ENCODE results near the gene TBC1D32. TPM values are rescaled to one million over a fixed set of nuclear protein-coding genes. Genes with fewer than 3 reads are reported as not detected.
"Not testable (repeated sequence)": the region's sequence is repeated elsewhere in the genome, so short reads cannot be mapped to it uniquely, and the experiment has no call there.

Gene TBC1D32
- total and polyA plus RNA-seq, 2 experiments from 2014 or later: 4.7 to 9.0 TPM

- H3K27ac ChIP-seq: no peak overlapping the region
These were observed 123.3 kb downstream of the TBC1D32 start for GRCh38 chr6:121210943-121211342.

GRCh38 chr6:121205569-121205968, 128.7 kb downstream of the TBC1D32 start:
- no peak overlapping the region for H3K4me2 ChIP-seq (ENCODE audit: unreplicated experiment)
- no peaks in the 10 kb centered on the region for H3K79me2 ChIP-seq (ENCODE audit: insufficient read depth)
- DNase-seq: no peak
- no peaks in the 10 kb centered on the region for H4K20me1 ChIP-seq (ENCODE audit: insufficient read depth)
- H3K9me2 ChIP-seq (ENCODE audit: insufficient read depth): no peaks in the 10 kb centered on the region; the same call in 1 of the 2 replicates
- in situ Hi-C loops (cut with MboI): no loop called here
- H3K27me3 ChIP-seq (replicated peaks; ENCODE audit: insufficient read depth): no peaks in the 10 kb centered on the region
- no peak for TF ChIP-seq EZH2 (IDR thresholded peaks at IDR 0.05; ENCODE audit: insufficient read depth, poor library complexity, severe bottlenecking)
- no peak for TF ChIP-seq EZH2phosphoT487 (IDR thresholded peaks at IDR 0.05; ENCODE audit: insufficient read depth, low read depth)
- H3K9me3 ChIP-seq (ENCODE audit: low read depth): no peaks in the 10 kb centered on the region
- H3K4me1 ChIP-seq (ENCODE audit: insufficient read depth): no peaks in the 10 kb centered on the region
- no peaks in the 10 kb centered on the region for H3K36me3 ChIP-seq (ENCODE audit: low read depth)
- no peak overlapping the region for H3K27ac ChIP-seq
- H3F3A ChIP-seq (ENCODE audit: insufficient read depth): no peaks in the 10 kb centered on the region
- WGBS, 2 experiments (ENCODE audit: low coverage in 1 of 2, low lambda C conversion rate in 2 of 2, missing lambda C conversion rate in 2 of 2): 82 to 84% methylated on average over 3 of the region's 3 CpGs
- H3K9ac ChIP-seq: no peak overlapping the region
- no peak overlapping the region for H2AFZ ChIP-seq
- no peak overlapping the region for H3K4me3 ChIP-seq

More at GRCh38 chr6:121210943-121211342, 123.3 kb downstream of the TBC1D32 start:
- Histone ChIP-seq H3K79me2 (ENCODE audit: insufficient read depth) (no peaks in the 10 kb centered on the region), H3K9me3 (ENCODE audit: low read depth) (no peaks in the 10 kb centered on the region), H4K20me1 (ENCODE audit: insufficient read depth) (no peaks in the 10 kb centered on the region), H3K4me3 (no peak overlapping the region), H3F3A (ENCODE audit: insufficient read depth) (no peaks in the 10 kb centered on the region), H3K9me2 (ENCODE audit: insufficient read depth) (no peaks in the 10 kb centered on the region; the same call in 1 of the 2 replicates), H3K36me3 (ENCODE audit: low read depth) (no peaks in the 10 kb centered on the region), H3K4me2 (ENCODE audit: unreplicated experiment) (no peak overlapping the region), H3K27me3 (replicated peaks; ENCODE audit: insufficient read depth) (no peaks in the 10 kb centered on the region), H2AFZ (no peak overlapping the region), H3K4me1 (ENCODE audit: insufficient read depth) (no peaks in the 10 kb centered on the region), H3K9ac (no peak overlapping the region)
- in situ Hi-C loops (cut with MboI): no loop called here
- no peak for TF ChIP-seq EZH2phosphoT487 (IDR thresholded peaks at IDR 0.05; ENCODE audit: insufficient read depth, low read depth)
- TF ChIP-seq EZH2 (IDR thresholded peaks at IDR 0.05; ENCODE audit: insufficient read depth, poor library complexity, severe bottlenecking): no peak
- DNase-seq: no peak
- WGBS, 2 experiments (ENCODE audit: low coverage in 1 of 2, low lambda C conversion rate in 2 of 2, missing lambda C conversion rate in 2 of 2): 97% methylated on average over 5 of the region's 5 CpGs

GRCh38 chr6:121201105-121201504, 133.2 kb downstream of the TBC1D32 start:
- in situ Hi-C loops (cut with MboI): no loop called here
- no peaks in the 10 kb centered on the region for H3K36me3 ChIP-seq (ENCODE audit: low read depth)
- H3K9me3 ChIP-seq (ENCODE audit: low read depth): no peaks in the 10 kb centered on the region
- TF ChIP-seq EZH2phosphoT487 (IDR thresholded peaks at IDR 0.05; ENCODE audit: insufficient read depth, low read depth) (no peak), EZH2 (IDR thresholded peaks at IDR 0.05; ENCODE audit: insufficient read depth, poor library complexity, severe bottlenecking) (no peak)
- no peaks in the 10 kb centered on the region for H3K4me1 ChIP-seq (ENCODE audit: insufficient read depth)
- H3K4me3 ChIP-seq: no peak overlapping the region
- 91% methylated on average over 2 of the region's 2 CpGs for WGBS, 2 experiments (ENCODE audit: low coverage in 1 of 2, low lambda C conversion rate in 2 of 2, missing lambda C conversion rate in 2 of 2)
- H3K79me2 ChIP-seq (ENCODE audit: insufficient read depth): no peaks in the 10 kb centered on the region
- no peak for DNase-seq
- H3F3A ChIP-seq (ENCODE audit: insufficient read depth): no peaks in the 10 kb centered on the region
- H3K9ac ChIP-seq: no peak overlapping the region
- H2AFZ ChIP-seq: no peak overlapping the region
- no peaks in the 10 kb centered on the region for H3K27me3 ChIP-seq (replicated peaks; ENCODE audit: insufficient read depth)
- H3K27ac ChIP-seq: no peak overlapping the region
- H3K9me2 ChIP-seq (ENCODE audit: insufficient read depth): no peaks in the 10 kb centered on the region
- H3K4me2 ChIP-seq (ENCODE audit: unreplicated experiment): no peak overlapping the region
- no peaks in the 10 kb centered on the region for H4K20me1 ChIP-seq (ENCODE audit: insufficient read depth)

- H3K4me3 ChIP-seq; in situ Hi-C loops (cut with MboI); H2AFZ ChIP-seq; DNase-seq; H3K27me3 ChIP-seq (replicated peaks; ENCODE audit: insufficient read depth); H3K9ac ChIP-seq; H3F3A ChIP-seq (ENCODE audit: insufficient read depth); H3K36me3 ChIP-seq (ENCODE audit: low read depth); H3K79me2 ChIP-seq (ENCODE audit: insufficient read depth); H3K9me3 ChIP-seq (ENCODE audit: low read depth); H3K9me2 ChIP-seq (ENCODE audit: insufficient read depth); H3K4me1 ChIP-seq (ENCODE audit: insufficient read depth); H3K27ac ChIP-seq; H4K20me1 ChIP-seq (ENCODE audit: insufficient read depth); H3K4me2 ChIP-seq (ENCODE audit: unreplicated experiment): not testable (repeated sequence)
- WGBS, 2 experiments (ENCODE audit: low coverage in 1 of 2, low lambda C conversion rate in 2 of 2, missing lambda C conversion rate in 2 of 2): 96 to 100% methylated on average over 4 of the region's 4 CpGs
These were observed 138.2 kb downstream of the TBC1D32 start for GRCh38 chr6:121196042-121196441.

- TF ChIP-seq EZH2 (IDR thresholded peaks at IDR 0.05; ENCODE audit: insufficient read depth, poor library complexity, severe bottlenecking) (no peak), EZH2phosphoT487 (IDR thresholded peaks at IDR 0.05; ENCODE audit: insufficient read depth, low read depth) (no peak)
- Histone ChIP-seq H3K4me1 (ENCODE audit: insufficient read depth) (no peaks in the 10 kb centered on the region), H3K9me3 (ENCODE audit: low read depth) (no peaks in the 10 kb centered on the region), H3K36me3 (ENCODE audit: low read depth) (no peaks in the 10 kb centered on the region; the same call in 1 of the 2 replicates), H3K27ac (no peak overlapping the region), H2AFZ (no peak overlapping the region), H3K4me3 (no peak overlapping the region), H3K4me2 (ENCODE audit: unreplicated experiment) (no peak overlapping the region), H4K20me1 (ENCODE audit: insufficient read depth) (no peaks in the 10 kb centered on the region), H3K79me2 (ENCODE audit: insufficient read depth) (no peaks in the 10 kb centered on the region), H3F3A (ENCODE audit: insufficient read depth) (no peaks in the 10 kb centered on the region), H3K27me3 (replicated peaks; ENCODE audit: insufficient read depth) (no peaks in the 10 kb centered on the region), H3K9ac (no peak overlapping the region), H3K9me2 (ENCODE audit: insufficient read depth) (no peaks in the 10 kb centered on the region)
- 66 to 92% methylated on average over 1 to 6 of the region's 6 CpGs for WGBS, 2 experiments (ENCODE audit: low coverage in 1 of 2, low lambda C conversion rate in 2 of 2, missing lambda C conversion rate in 2 of 2)
- DNase-seq: no peak
- in situ Hi-C loops (cut with MboI): no loop called here
These were observed 144.2 kb downstream of the TBC1D32 start for GRCh38 chr6:121190122-121190521.

Data from GM23248 (cell line).